ENCODE measurements around the gene AGBL5.

AGBL5 gene

DNA sequence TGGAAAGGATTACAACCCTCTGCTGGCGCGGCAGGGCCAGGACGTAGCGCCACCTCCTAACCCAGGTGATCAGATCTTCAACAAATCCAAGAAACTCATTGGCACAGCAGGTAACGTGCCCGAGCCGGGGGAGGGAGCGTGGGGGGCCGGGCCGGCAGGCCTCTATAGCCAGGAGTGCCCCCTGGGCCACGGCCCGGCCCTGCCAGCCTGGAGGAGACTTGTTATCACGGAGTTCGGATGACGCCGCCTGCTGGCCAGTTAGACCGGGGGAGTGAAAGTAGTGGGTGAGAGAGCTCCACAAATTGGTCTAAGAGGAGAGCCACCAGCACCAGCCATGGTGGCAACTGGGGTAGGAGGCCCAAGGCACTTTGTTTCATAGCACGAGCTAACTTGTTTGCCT, 27.3 kb upstream of the AGBL5 start:
- no peak for DNase-seq

DNA sequence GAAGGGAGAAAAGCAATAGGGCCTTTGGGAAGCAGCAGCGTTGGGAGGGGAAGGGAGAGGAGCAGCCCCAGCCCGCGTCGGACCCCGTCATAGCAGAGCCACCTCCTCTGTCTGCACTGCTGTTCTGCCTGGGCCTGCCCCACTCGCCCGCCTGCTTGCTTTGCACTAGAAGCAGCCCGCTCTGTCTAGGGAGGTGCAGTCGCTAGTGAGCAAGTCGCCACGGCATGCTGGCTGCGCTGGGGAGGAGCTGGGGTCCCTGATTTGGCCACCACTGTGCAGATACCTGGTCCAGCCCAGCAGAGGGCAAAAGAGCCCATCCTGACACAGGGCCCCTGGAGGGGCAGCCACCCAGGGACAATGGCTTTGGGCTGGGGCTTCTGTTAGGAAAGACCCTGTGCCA, 26.7 kb upstream of the AGBL5 start:
- no peak for DNase-seq

DNA sequence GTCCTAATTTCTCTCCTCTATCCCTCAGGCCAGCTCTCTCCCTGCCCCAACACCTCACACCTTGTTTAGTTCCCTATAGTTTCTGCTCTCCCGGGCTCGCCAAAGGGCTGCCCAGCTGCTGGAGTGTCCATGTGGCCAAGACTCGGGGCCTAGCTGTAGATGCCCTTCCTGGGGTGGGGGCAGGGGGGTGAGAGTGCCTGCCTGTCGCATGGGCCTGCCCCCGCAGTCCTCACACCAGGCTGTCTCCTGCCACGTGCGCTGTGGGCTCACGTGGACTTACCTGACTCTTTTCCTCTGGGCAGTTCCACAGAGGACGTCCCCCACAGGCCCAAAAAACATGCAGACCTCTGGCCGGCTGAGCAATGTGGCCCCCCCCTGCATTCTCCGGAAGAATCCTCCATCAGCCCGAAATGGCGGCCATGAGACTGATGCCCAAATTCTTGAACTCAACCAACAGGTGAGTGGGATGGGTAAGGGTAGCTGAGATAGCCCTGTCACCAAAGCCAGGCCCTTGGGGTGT, 26.1 kb upstream of the AGBL5 start:
- DNase-seq: no peak

DNA sequence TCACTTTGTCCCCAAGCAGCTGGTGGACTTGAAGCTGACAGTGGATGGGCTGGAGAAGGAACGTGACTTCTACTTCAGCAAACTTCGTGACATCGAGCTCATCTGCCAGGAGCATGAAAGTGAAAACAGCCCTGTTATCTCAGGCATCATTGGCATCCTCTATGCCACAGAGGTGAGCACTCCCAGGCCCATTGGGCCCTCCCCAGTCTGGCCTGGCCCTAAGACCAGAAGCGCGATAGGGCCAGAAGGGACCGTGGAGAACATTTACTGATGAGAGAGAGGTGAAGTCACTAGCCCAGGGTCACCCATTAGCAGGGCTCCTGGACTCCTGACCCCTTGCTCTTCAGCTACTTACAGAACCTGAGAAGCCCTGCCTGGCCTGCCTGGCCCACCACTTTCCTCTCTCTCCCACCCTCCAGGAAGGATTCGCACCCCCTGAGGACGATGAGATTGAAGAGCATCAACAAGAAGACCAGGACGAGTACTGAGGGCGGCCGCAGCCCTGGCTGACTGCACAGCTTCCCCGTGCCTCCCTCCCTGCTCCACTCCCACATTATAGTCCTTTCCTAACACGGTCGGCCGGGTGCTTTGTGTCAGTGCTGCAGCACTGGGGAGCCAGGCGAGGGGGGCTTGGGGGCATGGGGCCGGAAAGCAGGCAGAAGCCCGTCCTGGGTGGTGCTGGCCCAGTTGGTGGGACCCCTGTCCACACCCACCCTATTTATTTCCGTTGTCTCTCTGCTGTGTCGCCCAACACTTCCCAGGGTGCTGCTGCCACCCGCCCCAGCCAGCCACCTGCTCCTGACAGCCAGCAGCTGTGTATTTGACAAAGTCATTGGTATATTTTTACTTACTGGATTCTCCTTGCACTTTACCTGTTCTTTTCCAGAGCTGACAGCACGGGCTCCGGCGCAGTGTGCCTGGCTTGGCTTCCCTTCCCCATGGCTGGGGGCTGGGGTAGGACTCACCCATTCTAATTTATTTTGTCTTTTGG, 25.3 kb upstream of the AGBL5 start:
- no peak for DNase-seq

DNA sequence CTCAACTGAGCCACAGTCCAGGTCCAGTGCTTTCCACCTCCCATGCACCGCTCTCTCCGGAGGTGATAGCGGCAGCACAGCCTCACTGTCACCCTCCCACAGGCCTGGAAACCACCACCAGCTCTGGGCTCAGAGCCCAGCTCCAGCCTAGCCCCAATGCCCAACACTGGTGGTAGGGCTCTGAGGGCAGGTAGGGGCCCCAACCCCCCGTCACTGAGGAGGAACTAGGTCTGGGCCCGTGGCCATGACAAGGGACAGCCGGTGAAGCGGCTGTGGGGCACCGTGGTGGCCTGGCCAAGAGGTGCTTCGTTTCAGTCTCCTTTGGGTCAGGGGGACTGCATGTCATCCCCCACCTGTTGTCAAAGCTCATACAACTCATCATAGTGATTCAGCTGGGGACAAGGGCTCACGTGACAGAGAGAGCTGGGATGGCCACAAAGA, 24.2 kb upstream of the AGBL5 start:
- DNase-seq: no peak

DNA sequence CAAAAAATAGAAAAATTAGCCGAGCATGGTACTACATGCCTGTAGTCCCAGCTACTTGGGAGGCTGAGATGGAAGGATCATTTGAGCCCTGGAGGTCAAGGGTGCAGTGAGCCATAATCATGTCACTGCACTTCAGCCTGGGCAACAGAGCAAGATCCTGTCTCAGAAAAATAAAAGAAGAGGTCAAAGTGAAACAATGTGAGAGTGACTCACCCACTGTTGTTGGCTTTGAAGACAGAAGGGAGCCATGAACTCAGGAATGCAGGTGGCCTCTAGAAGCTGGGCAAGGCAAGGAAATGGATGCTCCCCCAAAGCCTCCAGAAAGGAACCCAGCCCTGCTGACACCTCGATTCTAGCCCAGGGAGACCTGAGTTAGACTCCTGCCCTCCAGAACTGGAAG, 22.4 kb upstream of the AGBL5 start:
- no peak for DNase-seq

DNA sequence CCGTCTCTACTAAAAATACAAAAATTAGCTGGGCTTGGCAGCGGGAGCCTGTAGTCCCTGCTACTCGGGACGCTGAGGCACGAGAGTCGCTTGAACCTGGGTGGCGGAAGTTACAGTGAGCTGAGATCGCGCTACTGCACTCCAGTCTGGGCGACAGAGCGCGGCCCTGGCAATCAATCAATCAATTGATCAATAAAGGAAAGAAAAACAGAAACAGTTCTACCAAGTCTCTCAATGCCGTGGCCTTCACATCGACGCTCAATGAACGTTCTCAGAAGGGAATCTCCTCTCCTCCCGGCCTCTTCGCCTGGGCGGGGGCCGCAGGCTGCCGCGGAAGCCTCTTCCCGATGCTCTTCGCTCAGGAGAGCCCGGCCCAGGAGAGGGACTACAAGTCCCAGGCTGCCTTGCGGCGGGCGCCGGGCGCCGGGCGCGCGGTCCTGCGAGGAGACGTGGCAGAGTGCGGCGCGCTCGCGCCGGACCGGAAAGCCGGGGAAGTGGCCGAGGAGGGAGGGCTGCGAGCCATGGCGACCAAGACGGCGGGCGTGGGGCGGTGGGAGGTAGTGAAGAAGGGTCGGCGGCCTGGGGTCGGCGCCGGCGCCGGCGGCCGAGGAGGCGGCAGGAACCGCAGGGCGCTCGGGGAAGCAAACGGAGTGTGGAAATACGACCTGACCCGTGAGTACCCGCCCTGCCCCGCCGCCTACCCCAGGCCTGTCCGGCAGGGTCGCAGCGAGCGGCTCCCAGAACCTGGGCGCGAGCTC, 18.8 kb upstream of the AGBL5 start, which contains the start of gene TMEM214:
TSS of gene TMEM214 (plus strand) at position 471 of the 758 bp plus-strand sequence. CDS start at position 522, 51 bp downstream.
- peak in 1 of 2 experiments; percentile 41 for DNase-seq

DNA sequence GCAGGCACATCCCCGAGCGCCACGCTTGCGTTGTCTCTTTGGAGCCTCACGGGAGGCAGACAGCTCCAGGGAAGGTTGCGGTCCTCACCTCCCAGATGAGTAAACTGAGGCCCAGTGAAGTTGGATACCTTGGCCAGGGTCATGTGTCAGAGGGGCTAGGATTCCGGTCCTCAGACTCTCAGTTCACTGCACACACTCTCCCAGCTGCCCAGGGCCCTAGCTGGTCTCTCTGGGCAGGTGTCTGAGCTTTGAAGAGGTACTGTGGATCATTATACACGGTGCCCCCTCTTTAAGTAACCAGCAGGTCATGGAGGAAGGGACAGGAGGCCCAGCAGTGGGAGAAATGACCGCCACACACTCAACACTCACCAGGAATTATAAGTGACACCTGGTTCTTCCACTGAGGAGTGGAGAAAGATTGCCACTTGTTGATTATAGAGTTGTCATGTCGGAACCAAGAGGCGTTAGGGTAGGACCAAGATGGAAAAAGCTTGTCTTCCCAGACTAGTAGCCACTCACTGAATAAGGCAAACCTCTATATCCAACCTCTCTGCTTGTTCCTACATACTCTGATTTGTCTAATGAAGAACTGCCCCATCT, 18.1 kb upstream of the AGBL5 start:
- DNase-seq: no peak

DNA sequence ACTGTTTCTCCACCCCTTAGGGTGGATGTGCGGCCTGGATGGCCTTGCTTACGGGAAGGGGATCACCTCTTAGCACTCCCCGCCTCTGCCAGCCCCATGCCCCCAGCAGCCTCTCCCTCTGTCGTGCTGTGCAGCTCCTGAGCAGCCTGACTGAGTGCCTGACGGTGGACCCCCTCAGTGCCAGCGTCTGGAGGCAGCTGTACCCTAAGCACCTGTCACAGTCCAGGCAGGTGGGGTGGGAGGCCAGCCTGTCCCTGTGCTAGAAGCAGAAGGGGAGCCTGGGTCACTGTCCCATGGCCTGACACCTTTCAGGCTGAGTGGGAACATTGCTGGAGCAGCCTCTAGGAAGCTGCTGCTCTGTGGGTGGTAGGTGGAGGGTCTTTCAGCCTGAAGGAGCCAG, 13.5 kb upstream of the AGBL5 start:
- no peak for DNase-seq

DNA sequence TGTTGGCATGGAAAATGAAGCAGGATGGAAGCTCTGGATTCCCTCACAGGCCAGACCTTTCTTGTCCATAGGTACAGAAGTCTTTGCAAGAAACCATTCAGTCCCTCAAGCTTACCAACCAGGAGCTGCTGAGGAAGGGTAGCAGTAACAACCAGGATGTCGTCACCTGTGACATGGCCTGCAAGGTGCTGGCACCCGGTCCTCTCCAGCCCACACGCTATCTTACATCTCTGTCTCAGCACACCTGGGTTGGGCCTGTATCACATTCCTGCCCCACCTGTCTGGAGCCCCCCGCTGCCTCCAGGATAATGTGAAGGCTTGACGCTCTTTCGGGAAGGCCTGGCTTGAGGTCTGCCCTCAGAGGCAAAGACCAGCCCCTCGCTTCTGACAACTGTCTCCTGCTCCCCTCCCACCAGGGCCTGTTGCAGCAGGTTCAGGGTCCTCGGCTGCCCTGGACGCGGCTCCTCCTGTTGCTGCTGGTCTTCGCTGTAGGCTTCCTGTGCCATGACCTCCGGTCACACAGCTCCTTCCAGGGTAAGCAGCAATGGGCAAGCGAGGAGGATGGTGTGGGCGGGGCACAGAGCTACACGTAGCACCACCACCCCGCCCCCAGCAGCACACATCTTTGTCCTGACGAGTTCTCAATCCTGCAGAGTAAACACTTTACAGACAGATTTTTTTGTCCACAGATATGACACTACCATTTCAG, 12.7 kb upstream of the AGBL5 start:
- no peak for DNase-seq

DNA sequence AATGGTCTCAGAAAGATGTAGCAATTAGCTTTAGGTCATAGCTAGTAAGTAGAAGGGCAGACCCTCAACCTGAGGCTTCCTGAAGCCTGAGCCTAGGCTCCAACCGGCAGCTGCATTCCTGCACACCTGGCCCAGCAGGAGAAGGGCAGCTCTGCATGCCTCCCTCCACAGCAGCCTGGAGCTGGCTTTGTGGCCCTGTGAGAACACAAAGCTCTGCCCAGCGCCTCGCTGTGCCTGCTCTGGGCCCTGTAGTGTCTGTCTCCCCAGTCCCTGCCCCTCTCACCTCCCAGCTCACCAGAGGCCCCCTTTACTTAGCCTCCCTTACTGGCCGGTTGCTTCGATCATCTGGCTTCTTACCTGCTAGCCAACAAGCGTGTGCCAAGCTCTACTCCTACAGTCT, 12.0 kb upstream of the AGBL5 start:
- no peak for DNase-seq

DNA sequence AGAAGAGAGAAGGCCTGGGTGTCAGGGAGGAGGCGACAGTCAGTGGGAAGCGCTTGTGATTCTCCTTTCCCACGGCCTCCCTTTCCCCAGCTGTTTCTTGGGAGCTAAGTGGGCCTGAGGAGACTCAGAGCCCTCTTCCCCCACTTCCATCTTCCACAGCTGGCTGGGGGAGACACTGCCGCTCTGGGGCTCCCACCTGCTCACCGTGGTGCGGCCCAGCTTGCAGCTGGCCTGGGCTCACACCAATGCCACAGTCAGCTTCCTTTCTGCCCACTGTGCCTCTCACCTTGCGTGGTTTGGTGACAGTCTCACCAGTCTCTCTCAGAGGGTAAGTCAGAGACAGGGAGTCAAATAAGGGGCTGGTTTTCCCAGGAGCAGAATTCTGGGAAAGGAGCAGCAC, 11.6 kb upstream of the AGBL5 start:
- no peak for DNase-seq

DNA sequence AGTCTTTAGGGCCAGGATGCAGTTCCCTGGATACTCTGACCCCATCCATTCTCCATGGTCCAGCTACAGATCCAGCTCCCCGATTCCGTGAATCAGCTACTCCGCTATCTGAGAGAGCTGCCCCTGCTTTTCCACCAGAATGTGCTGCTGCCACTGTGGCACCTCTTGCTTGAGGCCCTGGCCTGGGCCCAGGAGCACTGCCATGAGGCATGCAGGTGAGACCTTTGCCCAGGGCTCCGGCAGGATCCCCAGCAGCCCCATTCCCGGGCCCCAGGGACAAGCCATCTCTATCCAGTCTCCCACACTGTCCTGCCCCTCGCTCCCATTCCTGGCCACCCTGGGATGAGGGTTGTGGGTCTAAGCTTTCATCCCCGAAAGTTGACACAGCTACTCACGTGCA, 11.2 kb upstream of the AGBL5 start:
- no peak for DNase-seq

DNA sequence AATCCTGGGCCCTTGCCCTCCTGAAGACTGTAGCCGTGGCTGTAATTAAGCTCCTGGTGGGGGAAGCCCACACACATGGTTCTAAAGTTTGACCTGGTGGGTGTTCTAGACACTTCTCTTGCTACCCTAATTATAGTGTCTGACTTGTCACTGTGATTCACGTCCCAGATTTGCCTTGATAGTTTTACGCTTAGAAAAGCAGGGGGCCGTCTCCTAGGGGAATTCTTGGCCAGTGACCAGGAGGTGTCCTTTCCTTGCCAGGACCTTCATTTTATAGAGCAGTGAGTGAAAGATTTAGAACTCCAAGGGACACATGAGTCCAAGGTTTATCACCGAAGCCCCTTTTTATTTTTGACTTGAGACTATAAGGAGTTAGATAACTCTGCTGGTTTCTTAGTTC, 9.7 kb upstream of the AGBL5 start:
- DNase-seq: no peak

DNA sequence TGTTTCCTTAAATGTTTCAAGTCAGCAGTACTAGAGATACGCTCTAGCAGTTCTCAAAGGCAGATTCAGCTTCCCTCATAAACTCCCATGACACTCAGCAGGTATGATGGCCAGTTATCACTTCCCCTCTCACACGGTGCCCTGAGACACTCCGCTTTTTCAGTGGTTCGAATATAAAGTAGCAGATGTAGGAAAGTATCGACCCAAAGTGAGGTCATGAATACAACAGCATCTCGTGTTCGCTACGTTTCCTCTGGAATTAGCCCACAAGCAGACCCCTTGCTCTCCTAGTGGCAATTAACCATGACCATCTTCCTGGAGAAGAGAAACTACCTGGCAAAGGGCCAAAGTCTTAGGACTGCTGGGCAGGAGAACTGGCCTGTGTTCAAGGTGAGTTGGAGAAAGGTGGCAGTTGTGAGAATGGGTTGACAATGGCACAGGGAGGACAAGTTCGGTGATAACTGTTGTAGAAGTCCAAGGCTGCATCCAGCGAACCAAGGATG, 9.3 kb upstream of the AGBL5 start:
- no peak for DNase-seq

DNA sequence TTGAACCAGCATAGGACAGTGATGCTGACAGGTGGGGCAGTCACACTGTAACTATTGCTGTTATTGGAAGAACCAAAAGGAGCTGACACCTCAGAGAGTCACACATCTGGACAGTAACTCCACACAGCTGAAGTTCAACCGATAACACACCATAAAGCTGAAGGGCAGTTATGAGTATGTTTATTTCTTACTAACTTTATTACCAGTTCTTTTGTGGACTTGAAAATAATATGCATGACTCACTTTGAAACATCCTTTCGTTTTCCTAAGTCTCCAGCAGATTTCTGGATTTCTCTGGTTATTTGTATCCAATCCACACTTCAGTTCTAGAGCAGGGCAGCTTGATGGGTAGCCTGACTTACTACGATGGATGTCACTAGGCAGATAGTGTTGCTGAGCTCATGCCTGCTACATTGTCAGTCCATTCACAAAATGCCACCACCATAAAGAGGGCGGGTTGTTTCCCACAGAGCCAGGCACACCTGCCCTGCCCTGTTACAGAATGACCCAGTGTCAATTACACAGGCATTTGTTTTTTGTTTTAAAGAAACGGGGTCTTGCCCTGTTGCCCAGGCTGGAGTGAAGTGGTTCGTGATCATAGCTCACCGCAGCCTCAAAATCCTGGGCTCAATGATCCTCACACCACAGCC, 8.4 kb upstream of the AGBL5 start:
- DNase-seq: no peak

DNA sequence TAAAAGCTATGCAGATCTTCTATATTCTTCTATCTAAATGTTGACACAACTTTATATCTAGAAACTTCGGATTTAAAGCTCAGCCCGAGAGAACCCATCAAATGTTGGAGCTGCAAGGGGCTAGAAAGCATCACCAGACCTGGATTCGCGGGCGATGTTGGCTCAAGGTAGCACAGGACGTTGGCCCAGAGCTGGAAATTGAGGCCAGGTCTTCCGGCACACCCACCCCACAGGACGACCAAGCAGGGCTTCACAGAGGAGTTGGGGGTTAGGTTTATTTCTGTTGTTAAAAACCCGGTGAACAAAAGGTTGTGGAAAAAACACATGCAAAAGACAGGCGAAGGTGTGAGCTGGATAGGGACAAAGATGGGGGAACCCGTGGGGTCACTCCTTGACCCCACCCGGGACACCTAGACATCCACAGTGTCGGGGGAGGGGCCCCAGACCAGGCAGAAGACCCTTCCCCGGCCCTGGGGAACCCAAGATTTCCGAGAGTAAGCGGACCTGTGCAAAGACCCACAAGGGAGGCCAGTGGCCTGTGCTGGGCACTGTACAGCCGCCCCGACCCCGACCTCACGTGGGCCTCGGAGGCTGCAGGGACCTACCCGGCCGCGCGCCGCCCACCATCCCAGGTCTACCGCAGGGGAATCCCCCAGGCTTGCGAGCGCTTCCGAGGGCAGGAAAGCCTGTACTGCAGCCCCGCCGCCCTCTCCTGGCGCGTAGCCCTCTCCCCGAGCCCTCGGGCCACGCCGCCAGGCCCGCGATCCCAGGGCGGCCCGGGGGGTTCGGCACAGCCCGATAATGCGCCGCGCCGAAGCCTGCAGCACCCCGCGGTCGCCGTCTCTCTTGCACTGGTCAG, 1.8 kb upstream of the AGBL5 start:
- no peak for DNase-seq

DNA sequence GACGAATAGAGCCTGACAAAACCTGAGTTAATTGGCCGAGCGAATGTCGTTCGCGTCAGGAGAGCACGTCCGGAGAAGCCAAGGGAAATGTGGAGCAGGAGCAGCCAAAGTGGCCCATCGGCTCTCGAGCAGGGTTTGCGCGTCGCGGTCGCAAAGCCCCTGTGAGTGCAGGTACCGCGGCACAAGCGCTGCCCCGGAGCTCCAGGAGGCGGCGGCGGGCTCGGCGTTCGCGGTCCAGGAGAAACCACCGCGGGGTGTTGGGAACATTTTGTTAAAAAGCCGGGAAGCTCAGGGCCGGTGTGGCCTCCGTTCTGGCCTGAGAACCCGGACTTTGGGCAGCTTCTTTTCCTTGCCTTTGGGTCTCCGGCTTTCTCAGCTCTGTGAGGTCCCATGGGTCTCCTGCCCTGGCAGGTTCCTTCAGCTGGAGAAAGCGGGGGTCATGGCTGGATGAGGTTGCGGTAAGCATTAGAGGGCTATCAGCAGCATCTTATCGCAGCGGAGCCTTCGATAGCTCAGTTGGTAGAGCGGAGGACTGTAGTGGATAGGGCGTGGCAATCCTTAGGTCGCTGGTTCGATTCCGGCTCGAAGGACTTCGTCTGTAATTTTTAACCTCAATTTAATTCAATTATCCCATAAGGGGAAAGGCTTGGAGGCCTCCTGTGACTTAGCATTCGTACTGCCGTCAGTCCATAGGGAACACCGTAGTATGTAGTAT, 1.0 kb upstream of the AGBL5 start:
- DNase-seq: peak in 1 of 2 experiments; percentile 73

DNA sequence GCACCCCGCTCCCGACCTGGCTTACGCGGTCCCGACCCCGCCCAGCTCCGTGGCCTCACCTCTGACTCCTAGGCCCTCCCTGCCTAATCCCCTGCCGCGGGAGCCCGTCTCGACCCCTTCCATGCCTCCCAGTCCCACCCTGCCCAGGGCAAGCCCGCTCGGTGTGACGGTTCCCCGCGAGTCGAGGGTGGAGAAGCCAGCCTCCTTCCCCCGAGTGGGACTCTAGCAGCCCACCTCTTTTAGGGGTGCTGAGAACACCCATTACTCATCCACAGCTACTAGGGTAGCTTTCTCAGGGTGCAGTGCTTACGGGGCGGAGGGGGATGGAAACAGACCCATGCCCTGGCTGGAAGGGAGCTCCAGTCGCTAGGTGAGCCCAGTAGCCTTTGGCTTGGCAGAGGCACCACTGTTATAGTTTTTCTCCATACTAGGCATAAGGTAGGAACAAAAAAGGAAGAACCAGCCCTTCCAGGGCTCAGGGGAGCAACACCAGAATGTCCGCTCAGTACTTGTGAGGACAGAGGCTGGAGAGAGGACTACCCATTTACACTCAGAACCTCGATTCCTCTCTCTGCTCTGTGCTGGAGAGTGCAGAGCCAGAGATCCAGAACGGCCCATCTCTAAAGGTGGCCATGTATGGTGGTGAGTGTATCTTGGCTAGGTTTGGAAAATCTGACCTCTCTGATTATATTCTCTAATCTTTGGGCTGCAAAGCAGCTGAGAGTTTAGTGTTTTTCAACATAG, 606 bp downstream of the AGBL5 start:
- no peak for DNase-seq
